H1 (cell line): ENCODE data around the gene ZNF775. TPM values are rescaled to one million over a fixed set of nuclear protein-coding genes. Genes with fewer than 3 reads are reported as not detected.

Experiments
- ATF3 ChIP-seq: IDR thresholded peaks from 2 replicates; pipeline ENCODE4 v1.6.1; 2011; ENCODE audit warnings: low read depth, mild to moderate bottlenecking, low read length; ENCODE audit not compliant: insufficient read depth
- CEBPB ChIP-seq: IDR thresholded peaks from 2 replicates; pipeline ENCODE4 v1.6.1; 2012; ENCODE audit warnings: low read depth, low read length
- EGR1 ChIP-seq: IDR thresholded peaks from 2 replicates; pipeline ENCODE4 v1.6.1; 2011; ENCODE audit warnings: low read depth, low read length, borderline replicate concordance
- EP300 ChIP-seq, 2 experiments: IDR thresholded peaks; 1 replicate in 1 of 2; 2 replicates in 1 of 2; pipeline ENCODE4 v1.6.1; 2011 to 2012; ENCODE audit warnings: low read depth in 2 of 2, low read length in 2 of 2, mild to moderate bottlenecking in 2 of 2, borderline replicate concordance in 1 of 2, inconsistent platforms in 1 of 2, moderate library complexity in 1 of 2
- GABPA ChIP-seq: IDR thresholded peaks from 2 replicates; pipeline ENCODE4 v1.6.1; 2011; ENCODE audit warnings: mild to moderate bottlenecking, low read length, moderate library complexity, borderline replicate concordance; ENCODE audit not compliant: insufficient read depth
- HDAC2 ChIP-seq, 2 experiments: fragments of 300-600 bp in 1 of 2; sonication (generic) in 1 of 2; IDR thresholded peaks; 2 replicates each; pipeline ENCODE4 v1.6.1; 2011 to 2012; ENCODE audit warnings: low read depth in 2 of 2, low read length in 2 of 2, mild to moderate bottlenecking in 2 of 2, moderate library complexity in 2 of 2, borderline replicate concordance in 1 of 2, inconsistent platforms in 1 of 2
- JUND ChIP-seq: IDR thresholded peaks from 2 replicates; pipeline ENCODE4 v1.6.1; 2011; ENCODE audit warnings: mild to moderate bottlenecking, improper control_type of control experiment, low read length
- POLR2A ChIP-seq, 2 experiments: IDR thresholded peaks; 1 replicate in 1 of 2; 2 replicates in 1 of 2; pipeline ENCODE4 v1.6.1; 2011; ENCODE audit warnings: low read depth in 2 of 2, low read length in 2 of 2, mild to moderate bottlenecking in 2 of 2; ENCODE audit errors: control extremely low read depth in 1 of 2
- RXRA ChIP-seq: IDR thresholded peaks from 2 replicates; pipeline ENCODE4 v1.6.1; 2011; ENCODE audit warnings: low read depth, mild to moderate bottlenecking, low read length, moderate library complexity; ENCODE audit not compliant: insufficient read depth
- SAP30 ChIP-seq: fragments of 300-600 bp; sonication (generic); IDR thresholded peaks from 2 replicates; pipeline ENCODE4 v1.7.1; 2012; ENCODE audit warnings: low read length, moderate library complexity, mild to moderate bottlenecking, inconsistent platforms; ENCODE audit not compliant: insufficient read depth, insufficient replicate concordance
- SIRT6 ChIP-seq: IDR thresholded peaks from one replicate; pipeline ENCODE4 v1.7.1; 2012; ENCODE audit warnings: low read length, inconsistent platforms
- SP1 ChIP-seq: IDR thresholded peaks from 2 replicates; pipeline ENCODE4 v1.6.1; 2011; ENCODE audit warnings: low read depth, low read length
- SP4 ChIP-seq: IDR thresholded peaks from 2 replicates; pipeline ENCODE4 v1.6.1; 2012; ENCODE audit warnings: low read length, inconsistent platforms
- TCF12 ChIP-seq: IDR thresholded peaks from 2 replicates; pipeline ENCODE4 v1.6.1; 2011; ENCODE audit warnings: low read depth, mild to moderate bottlenecking, low read length
- YY1 ChIP-seq: IDR thresholded peaks from 2 replicates; pipeline ENCODE4 v1.6.1; 2011; ENCODE audit warnings: low read depth, mild to moderate bottlenecking, low read length
- ZNF274 ChIP-seq: IDR thresholded peaks from 2 replicates; pipeline ENCODE4 v1.7.0; 2012; ENCODE audit warnings: low read length, borderline replicate concordance; ENCODE audit errors: extremely low read depth
- polyA plus RNA-seq, 7 experiments: library from polyadenylated mRNA; depleted of rRNA in 3 of 7; stranded (reverse) in 5 of 7; unstranded in 2 of 7; fragments of >200 nt in 5 of 7; fragments of 200-250 nt in 2 of 7; gene quantifications; 1 replicate in 5 of 7; 2 replicates in 1 of 7; 4 replicates in 1 of 7; pipeline versions ENCODE4 v1.2.1 to v1.2.3, GENCODE V29; 2011 to 2013; ENCODE audit warnings: missing spikeins in 2 of 7, mixed read lengths in 2 of 7
- total RNA-seq: library from RNA; stranded (reverse); fragmentation: NEBNext Ultra II Directional; extraction: Animal tissue kit (Norgen Biotek cat#: 25700); gene quantifications from 2 replicates; pipeline ENCODE4 v1.2.1, GENCODE V29; 2021

Gene ZNF775
- total and polyA plus RNA-seq, 2 of the 8 experiments (the other 6 are each of a cell fraction or from before 2014, with no cell fraction given): 13.6 to 21.5 TPM

- TF ChIP-seq JUND (peak; percentile 88), GABPA (no peak), SAP30 (no peak), ATF3 (peak; percentile 88), ZNF274 (no peak), SIRT6 (no peak), RXRA (no peak), YY1 (no peak), POLR2A (IDR thresholded peaks at IDR 0.05; ENCODE audit: control extremely low read depth in 1 of 2, low read depth in 2 of 2, low read length in 2 of 2) (peak in 1 of 2 experiments; percentile 54; a peak in 1 of 3 replicates), TCF12 (peak; percentile 89; the same call in 1 of the 2 replicates), SP4 (no peak), EP300 (IDR thresholded peaks at IDR 0.05; ENCODE audit: borderline replicate concordance in 1 of 2, low read depth in 2 of 2, low read length in 2 of 2) (peak in 1 of 2 experiments; percentile 85; a peak in 1 of 3 replicates), CEBPB (peak; percentile 99), HDAC2 (IDR thresholded peaks at IDR 0.05; ENCODE audit: borderline replicate concordance in 1 of 2, low read depth in 2 of 2, low read length in 2 of 2) (0 out of 4 replicates have a peak, but pooled peaks of 1 of the 2 experiments have one; percentile 13), SP1 (peak; percentile 69; the same call in 1 of the 2 replicates), EGR1 (no peak)
Observed at GRCh38 chr7:150335108-150335773, 43.9 kb upstream of the ZNF775 start (continued).
